SK-N-SH (cell line): Measurements from ENCODE around the gene NCOA5.

ENCODE experiments used
- CTCF ChIP-seq: fragments of 200-600 bp; sonication (generic); IDR thresholded peaks from 2 replicates; pipeline ENCODE4 v1.6.1; 2017; ENCODE audit warnings: antibody characterized with exemption, mild to moderate bottlenecking, moderate library complexity
- EP300 ChIP-seq, 2 experiments: IDR thresholded peaks; 2 replicates each; pipeline versions ENCODE4 v1.4.0 to v1.6.1; 2012; ENCODE audit warnings: borderline replicate concordance in 1 of 2, low read depth in 1 of 2, low read length in 1 of 2
- EZH2phosphoT487 ChIP-seq: fragments of 200-600 bp; sonication (generic); IDR thresholded peaks from 2 replicates; pipeline ENCODE4 v1.6.1; 2017; ENCODE audit warnings: low read depth, mixed run types, mild to moderate bottlenecking, antibody characterized with exemption, moderate library complexity, borderline replicate concordance
- FOSL2 ChIP-seq: IDR thresholded peaks from 2 replicates; pipeline ENCODE4 v1.4.0; 2012; ENCODE audit warnings: low read depth, mild to moderate bottlenecking, moderate library complexity, borderline replicate concordance
- GABPA ChIP-seq: IDR thresholded peaks from 2 replicates; pipeline ENCODE4 v1.4.0; 2012; ENCODE audit warnings: low read depth, mild to moderate bottlenecking
- NRF1 ChIP-seq: IDR thresholded peaks from 2 replicates; pipeline ENCODE4 v1.6.1; 2012; ENCODE audit warnings: low read depth, mild to moderate bottlenecking, low read length
- POLR2AphosphoS5 ChIP-seq: IDR thresholded peaks from 2 replicates; pipeline ENCODE4 v1.6.1; 2012; ENCODE audit warnings: low read depth, low read length
- RAD21 ChIP-seq: IDR thresholded peaks from 2 replicates; pipeline ENCODE4 v1.6.1; 2012; ENCODE audit warnings: mild to moderate bottlenecking, low read length
- RFX5 ChIP-seq: IDR thresholded peaks from 2 replicates; pipeline ENCODE4 v1.6.1; 2012; ENCODE audit warnings: mild to moderate bottlenecking, improper control_type of control experiment, low read length
- RXRA ChIP-seq: IDR thresholded peaks from 2 replicates; pipeline ENCODE4 v1.4.0; 2012; ENCODE audit warnings: low read depth, mild to moderate bottlenecking, borderline replicate concordance
- TAF1 ChIP-seq: IDR thresholded peaks from 2 replicates; pipeline ENCODE4 v1.6.1; 2012; ENCODE audit warnings: low read depth, mild to moderate bottlenecking, low read length, moderate library complexity, borderline replicate concordance
- TF ChIP-seq, protein P1 (sequence below): IDR thresholded peaks from 2 replicates; pipeline ENCODE4 v1.6.1; 2012; ENCODE audit warnings: mild to moderate bottlenecking, low read depth, low read length, moderate library complexity

DNA sequence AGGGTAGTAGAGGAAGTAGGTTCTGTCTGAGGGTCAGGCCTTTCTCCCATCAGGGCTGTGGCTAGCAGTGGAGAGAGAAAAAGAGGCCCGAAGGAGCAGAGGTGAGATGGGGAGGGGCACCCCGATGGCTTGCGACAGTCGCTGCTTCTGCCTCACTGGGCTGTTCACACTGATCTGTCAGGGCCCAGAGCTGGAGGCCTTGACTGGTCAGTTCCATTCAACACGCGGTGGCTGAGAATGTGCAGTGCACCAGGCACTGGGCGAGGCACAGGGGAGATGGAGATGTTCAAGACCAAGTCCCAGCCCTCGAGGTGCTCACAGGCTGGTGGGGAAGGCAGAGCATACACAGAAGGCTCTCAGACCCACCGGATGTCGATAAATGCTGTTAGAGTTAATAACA, 39.3 kb downstream of the NCOA5 start:
- TF ChIP-seq RAD21 (no peak), RXRA (no peak), CTCF (no peak), NRF1 (no peak), POLR2AphosphoS5 (no peak), TAF1 (no peak), RFX5 (no peak), EP300 (IDR thresholded peaks at IDR 0.05; ENCODE audit: borderline replicate concordance in 1 of 2, low read depth in 1 of 2, low read length in 1 of 2) (no peak), GABPA (no peak), FOSL2 (no peak), EZH2phosphoT487 (no peak)
- TF ChIP-seq, protein P1, sequence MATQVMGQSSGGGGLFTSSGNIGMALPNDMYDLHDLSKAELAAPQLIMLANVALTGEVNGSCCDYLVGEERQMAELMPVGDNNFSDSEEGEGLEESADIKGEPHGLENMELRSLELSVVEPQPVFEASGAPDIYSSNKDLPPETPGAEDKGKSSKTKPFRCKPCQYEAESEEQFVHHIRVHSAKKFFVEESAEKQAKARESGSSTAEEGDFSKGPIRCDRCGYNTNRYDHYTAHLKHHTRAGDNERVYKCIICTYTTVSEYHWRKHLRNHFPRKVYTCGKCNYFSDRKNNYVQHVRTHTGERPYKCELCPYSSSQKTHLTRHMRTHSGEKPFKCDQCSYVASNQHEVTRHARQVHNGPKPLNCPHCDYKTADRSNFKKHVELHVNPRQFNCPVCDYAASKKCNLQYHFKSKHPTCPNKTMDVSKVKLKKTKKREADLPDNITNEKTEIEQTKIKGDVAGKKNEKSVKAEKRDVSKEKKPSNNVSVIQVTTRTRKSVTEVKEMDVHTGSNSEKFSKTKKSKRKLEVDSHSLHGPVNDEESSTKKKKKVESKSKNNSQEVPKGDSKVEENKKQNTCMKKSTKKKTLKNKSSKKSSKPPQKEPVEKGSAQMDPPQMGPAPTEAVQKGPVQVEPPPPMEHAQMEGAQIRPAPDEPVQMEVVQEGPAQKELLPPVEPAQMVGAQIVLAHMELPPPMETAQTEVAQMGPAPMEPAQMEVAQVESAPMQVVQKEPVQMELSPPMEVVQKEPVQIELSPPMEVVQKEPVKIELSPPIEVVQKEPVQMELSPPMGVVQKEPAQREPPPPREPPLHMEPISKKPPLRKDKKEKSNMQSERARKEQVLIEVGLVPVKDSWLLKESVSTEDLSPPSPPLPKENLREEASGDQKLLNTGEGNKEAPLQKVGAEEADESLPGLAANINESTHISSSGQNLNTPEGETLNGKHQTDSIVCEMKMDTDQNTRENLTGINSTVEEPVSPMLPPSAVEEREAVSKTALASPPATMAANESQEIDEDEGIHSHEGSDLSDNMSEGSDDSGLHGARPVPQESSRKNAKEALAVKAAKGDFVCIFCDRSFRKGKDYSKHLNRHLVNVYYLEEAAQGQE: no peak
